ENCODE results near the gene GNAZ. TPM values are rescaled to one million over a fixed set of nuclear protein-coding genes. Genes with fewer than 3 reads are reported as not detected.

The GNAZ gene
- total and polyA plus RNA-seq, 4 donors, result 0.21 to 2.2 (median 0.38) TPM

GRCh38 chr22:23107487-23108248, 37.3 kb downstream of the GNAZ start:
- Histone ChIP-seq H3K9me3 (ENCODE audit: control insufficient read depth in 4 of 4, low read length in 3 of 4) (no peaks in the 10 kb centered on the region), H3K27me3 (ENCODE audit: control insufficient read depth in 4 of 4, insufficient read depth in 4 of 4, low read length in 3 of 4) (no peaks in the 10 kb centered on the region), H3K36me3 (ENCODE audit: control insufficient read depth in 4 of 4, insufficient read depth in 3 of 4, low read depth in 1 of 4, low read length in 3 of 4) (no peaks in the 10 kb centered on the region), H3K4me1 (ENCODE audit: control insufficient read depth in 4 of 4, insufficient read depth in 4 of 4, low read length in 3 of 4) (no peaks in the 10 kb centered on the region), H3K9ac (ENCODE audit: low read depth in 1 of 2, low read length in 2 of 2) (no peak overlapping the region), H3K27ac (ENCODE audit: low read depth in 1 of 2, low read length in 2 of 2) (no peak overlapping the region), H3K4me3 (ENCODE audit: low read depth in 1 of 3, low read length in 3 of 3) (no peak overlapping the region)
- TF ChIP-seq, protein P1, sequence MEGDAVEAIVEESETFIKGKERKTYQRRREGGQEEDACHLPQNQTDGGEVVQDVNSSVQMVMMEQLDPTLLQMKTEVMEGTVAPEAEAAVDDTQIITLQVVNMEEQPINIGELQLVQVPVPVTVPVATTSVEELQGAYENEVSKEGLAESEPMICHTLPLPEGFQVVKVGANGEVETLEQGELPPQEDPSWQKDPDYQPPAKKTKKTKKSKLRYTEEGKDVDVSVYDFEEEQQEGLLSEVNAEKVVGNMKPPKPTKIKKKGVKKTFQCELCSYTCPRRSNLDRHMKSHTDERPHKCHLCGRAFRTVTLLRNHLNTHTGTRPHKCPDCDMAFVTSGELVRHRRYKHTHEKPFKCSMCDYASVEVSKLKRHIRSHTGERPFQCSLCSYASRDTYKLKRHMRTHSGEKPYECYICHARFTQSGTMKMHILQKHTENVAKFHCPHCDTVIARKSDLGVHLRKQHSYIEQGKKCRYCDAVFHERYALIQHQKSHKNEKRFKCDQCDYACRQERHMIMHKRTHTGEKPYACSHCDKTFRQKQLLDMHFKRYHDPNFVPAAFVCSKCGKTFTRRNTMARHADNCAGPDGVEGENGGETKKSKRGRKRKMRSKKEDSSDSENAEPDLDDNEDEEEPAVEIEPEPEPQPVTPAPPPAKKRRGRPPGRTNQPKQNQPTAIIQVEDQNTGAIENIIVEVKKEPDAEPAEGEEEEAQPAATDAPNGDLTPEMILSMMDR (IDR thresholded peaks at IDR 0.05; ENCODE audit: low read depth, low read length, missing input control), result no peak
- no peak for TF ChIP-seq NR2F2 (IDR thresholded peaks at IDR 0.05)
- TF ChIP-seq, protein P2, sequence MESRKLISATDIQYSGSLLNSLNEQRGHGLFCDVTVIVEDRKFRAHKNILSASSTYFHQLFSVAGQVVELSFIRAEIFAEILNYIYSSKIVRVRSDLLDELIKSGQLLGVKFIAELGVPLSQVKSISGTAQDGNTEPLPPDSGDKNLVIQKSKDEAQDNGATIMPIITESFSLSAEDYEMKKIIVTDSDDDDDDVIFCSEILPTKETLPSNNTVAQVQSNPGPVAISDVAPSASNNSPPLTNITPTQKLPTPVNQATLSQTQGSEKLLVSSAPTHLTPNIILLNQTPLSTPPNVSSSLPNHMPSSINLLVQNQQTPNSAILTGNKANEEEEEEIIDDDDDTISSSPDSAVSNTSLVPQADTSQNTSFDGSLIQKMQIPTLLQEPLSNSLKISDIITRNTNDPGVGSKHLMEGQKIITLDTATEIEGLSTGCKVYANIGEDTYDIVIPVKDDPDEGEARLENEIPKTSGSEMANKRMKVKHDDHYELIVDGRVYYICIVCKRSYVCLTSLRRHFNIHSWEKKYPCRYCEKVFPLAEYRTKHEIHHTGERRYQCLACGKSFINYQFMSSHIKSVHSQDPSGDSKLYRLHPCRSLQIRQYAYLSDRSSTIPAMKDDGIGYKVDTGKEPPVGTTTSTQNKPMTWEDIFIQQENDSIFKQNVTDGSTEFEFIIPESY (IDR thresholded peaks at IDR 0.05), result no peak
- TF ChIP-seq SP1 (IDR thresholded peaks at IDR 0.05), result no peak
- no peak for TF ChIP-seq RAD21 (IDR thresholded peaks at IDR 0.05)
- no peak for TF ChIP-seq RXRA (IDR thresholded peaks at IDR 0.05)
- TF ChIP-seq HNF4A (conservative IDR thresholded peaks at IDR 0.05), result no peak
- TF ChIP-seq EGR1 (IDR thresholded peaks at IDR 0.05; ENCODE audit: low read depth in 2 of 2), result no peak
- no peak for TF ChIP-seq REST (IDR thresholded peaks at IDR 0.05)
- TF ChIP-seq FOXA2 (IDR thresholded peaks at IDR 0.05), result no peak
- TF ChIP-seq, protein P3, sequence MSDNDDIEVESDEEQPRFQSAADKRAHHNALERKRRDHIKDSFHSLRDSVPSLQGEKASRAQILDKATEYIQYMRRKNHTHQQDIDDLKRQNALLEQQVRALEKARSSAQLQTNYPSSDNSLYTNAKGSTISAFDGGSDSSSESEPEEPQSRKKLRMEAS (IDR thresholded peaks at IDR 0.05), result no peak
- no peak for TF ChIP-seq HNF4G (IDR thresholded peaks at IDR 0.05)
- TF ChIP-seq, protein P4, sequence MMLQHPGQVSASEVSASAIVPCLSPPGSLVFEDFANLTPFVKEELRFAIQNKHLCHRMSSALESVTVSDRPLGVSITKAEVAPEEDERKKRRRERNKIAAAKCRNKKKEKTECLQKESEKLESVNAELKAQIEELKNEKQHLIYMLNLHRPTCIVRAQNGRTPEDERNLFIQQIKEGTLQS (IDR thresholded peaks at IDR 0.05), result no peak
- no peak for TF ChIP-seq JUND (IDR thresholded peaks at IDR 0.05)
- no peak for DNase-seq (ENCODE audit: low spot score)
- WGBS, result 91% methylated on average over 17 of the region's 17 CpGs
